ENCODE data around the gene NAA11.

Gene NAA11

DNA sequence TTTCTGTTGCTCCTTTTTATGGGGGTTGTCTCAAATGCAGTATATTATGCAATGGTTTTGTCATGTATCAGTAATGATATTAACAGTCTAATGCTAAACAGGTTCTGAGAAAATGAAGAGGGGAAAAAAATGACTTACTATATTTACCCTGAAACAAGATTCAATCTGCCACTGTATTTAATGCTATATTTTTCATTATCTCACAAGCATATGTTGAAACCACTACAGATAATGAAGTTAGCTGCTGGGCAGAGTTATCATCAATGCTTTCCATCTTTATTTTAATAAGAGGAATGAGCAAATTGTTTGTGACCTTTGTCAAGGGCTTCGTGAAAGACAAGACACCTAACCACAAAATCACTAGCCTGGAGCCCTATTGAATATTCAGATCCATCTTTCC, 32.6 kb upstream of the NAA11 start:
- POLR2A ChIA-PET (ENCODE audit: low non-redundant PET), result no interaction called here
- H3K27ac ChIP-seq, result no peak overlapping the region
- TF ChIP-seq, protein P1, sequence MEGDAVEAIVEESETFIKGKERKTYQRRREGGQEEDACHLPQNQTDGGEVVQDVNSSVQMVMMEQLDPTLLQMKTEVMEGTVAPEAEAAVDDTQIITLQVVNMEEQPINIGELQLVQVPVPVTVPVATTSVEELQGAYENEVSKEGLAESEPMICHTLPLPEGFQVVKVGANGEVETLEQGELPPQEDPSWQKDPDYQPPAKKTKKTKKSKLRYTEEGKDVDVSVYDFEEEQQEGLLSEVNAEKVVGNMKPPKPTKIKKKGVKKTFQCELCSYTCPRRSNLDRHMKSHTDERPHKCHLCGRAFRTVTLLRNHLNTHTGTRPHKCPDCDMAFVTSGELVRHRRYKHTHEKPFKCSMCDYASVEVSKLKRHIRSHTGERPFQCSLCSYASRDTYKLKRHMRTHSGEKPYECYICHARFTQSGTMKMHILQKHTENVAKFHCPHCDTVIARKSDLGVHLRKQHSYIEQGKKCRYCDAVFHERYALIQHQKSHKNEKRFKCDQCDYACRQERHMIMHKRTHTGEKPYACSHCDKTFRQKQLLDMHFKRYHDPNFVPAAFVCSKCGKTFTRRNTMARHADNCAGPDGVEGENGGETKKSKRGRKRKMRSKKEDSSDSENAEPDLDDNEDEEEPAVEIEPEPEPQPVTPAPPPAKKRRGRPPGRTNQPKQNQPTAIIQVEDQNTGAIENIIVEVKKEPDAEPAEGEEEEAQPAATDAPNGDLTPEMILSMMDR (conservative IDR thresholded peaks at IDR 0.05; ENCODE audit: low read depth), result no peak
- no peak for DNase-seq (ENCODE audit: low spot score)
- CTCF ChIA-PET, result no interaction called here

DNA sequence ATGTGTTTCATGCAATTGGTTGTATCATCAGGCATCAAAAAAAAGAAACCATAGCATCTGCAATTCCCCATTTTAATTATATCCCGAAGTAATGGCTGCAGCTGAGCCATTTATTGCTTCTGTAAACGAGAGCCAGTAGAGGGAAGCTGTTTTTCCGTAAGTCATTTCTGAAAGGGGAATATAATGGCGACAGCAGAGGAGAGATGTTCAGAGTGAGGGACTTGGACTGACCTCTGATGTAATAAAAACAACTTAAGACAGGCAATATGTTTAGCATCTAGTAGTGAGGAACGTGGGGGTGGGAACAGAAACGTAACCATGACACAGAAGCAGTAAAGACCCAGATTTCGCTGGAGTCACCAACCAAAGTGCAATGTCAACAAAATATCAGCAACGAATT, 31.5 kb upstream of the NAA11 start:
- ChIA-PET CTCF (interaction anchor here (0.6 kb wide), 1 partner anchor 259 kb away, joined by 4 read pairs; no protein-coding TSS in a partner anchor), POLR2A (ENCODE audit: low non-redundant PET) (no interaction called here)
- no peak for DNase-seq (ENCODE audit: low spot score)
- TF ChIP-seq, protein P1 (conservative IDR thresholded peaks at IDR 0.05; ENCODE audit: low read depth), result no peak
- no peak overlapping the region for H3K27ac ChIP-seq

- POLR2A ChIA-PET (ENCODE audit: low non-redundant PET), result no interaction called here
- CTCF ChIA-PET, result no interaction called here
- TF ChIP-seq, protein P1 (conservative IDR thresholded peaks at IDR 0.05; ENCODE audit: low read depth), result no peak
- no peak for DNase-seq (ENCODE audit: low spot score)
- no peak overlapping the region for H3K27ac ChIP-seq
Measured at GRCh38 chr4:79353075-79353474, 27.2 kb upstream of the NAA11 start.

GRCh38 chr4:79348405-79348804, 22.5 kb upstream of the NAA11 start:
- POLR2A ChIA-PET (ENCODE audit: low non-redundant PET), result no interaction called here
- TF ChIP-seq, protein P1 (conservative IDR thresholded peaks at IDR 0.05; ENCODE audit: low read depth), result no peak

GRCh38 chr4:79341893-79342653, 16.2 kb upstream of the NAA11 start:
- CTCF ChIA-PET, result no interaction called here

More at GRCh38 chr4:79348405-79348804, 22.5 kb upstream of the NAA11 start:
- DNase-seq (ENCODE audit: low spot score), result no peak
- CTCF ChIA-PET, result no interaction called here
- no peak overlapping the region for H3K27ac ChIP-seq

GRCh38 chr4:79340568-79340967, 14.7 kb upstream of the NAA11 start:
- no peak for DNase-seq (ENCODE audit: low spot score)
- no peak overlapping the region for H3K27ac ChIP-seq
- ChIA-PET POLR2A (ENCODE audit: low non-redundant PET) (no interaction called here), CTCF (no interaction called here)
- TF ChIP-seq, protein P1 (conservative IDR thresholded peaks at IDR 0.05; ENCODE audit: low read depth), result no peak

More at GRCh38 chr4:79341893-79342653, 16.2 kb upstream of the NAA11 start:
- POLR2A ChIA-PET (ENCODE audit: low non-redundant PET), result no interaction called here
- no peak overlapping the region for H3K27ac ChIP-seq
- TF ChIP-seq, protein P1 (conservative IDR thresholded peaks at IDR 0.05; ENCODE audit: low read depth), result no peak
- no peak for DNase-seq (ENCODE audit: low spot score)
